ENCODE results near the gene TMEM91.
A peak's percentile ranks its signal among the peaks of the same experiment; 100 is the strongest.

Gene TMEM91

GRCh38 chr19:41391618-41392017 lies 15.3 kb downstream of the TMEM91 start:
- no peak overlapping the region for H3K4me3 ChIP-seq (ENCODE audit: low read depth, low read length, poor library complexity, severe bottlenecking)
- no peak overlapping the region for H3K9ac ChIP-seq (ENCODE audit: low read length)
- peaks cover 54% of the 10 kb centered on the region for H3K36me3 ChIP-seq (ENCODE audit: insufficient read depth, low read length)
- peaks cover 17% of the 10 kb centered on the region for H3K4me1 ChIP-seq (ENCODE audit: insufficient read depth, low read length, severe bottlenecking)
- H3K79me2 ChIP-seq (ENCODE audit: insufficient read depth, low read length) = peaks cover 17% of the 10 kb centered on the region
- H4K20me1 ChIP-seq (ENCODE audit: insufficient read depth, low read length) = no peaks in the 10 kb centered on the region
- TF ChIP-seq EZH2 (IDR thresholded peaks at IDR 0.05; ENCODE audit: borderline replicate concordance, low read length) (no peak), CTCF (IDR thresholded peaks at IDR 0.05; ENCODE audit: low read length) (no peak)
- H3F3A ChIP-seq (ENCODE audit: insufficient read depth, low read length) = no peaks in the 10 kb centered on the region
- H3K27ac ChIP-seq (ENCODE audit: low read depth, low read length, poor library complexity, severe bottlenecking) = no peak overlapping the region
- H3K9me3 ChIP-seq (ENCODE audit: low read length) = no peaks in the 10 kb centered on the region
- H3K9me2 ChIP-seq (ENCODE audit: low read depth, low read length) = no peaks in the 10 kb centered on the region
- H3K27me3 ChIP-seq (ENCODE audit: insufficient read depth, low read length) = no peaks in the 10 kb centered on the region
- no peak overlapping the region for H3K4me2 ChIP-seq (ENCODE audit: low read length)
- no peak overlapping the region for H2AFZ ChIP-seq (ENCODE audit: low read length)

- Histone ChIP-seq H3K79me2 (ENCODE audit: insufficient read depth, low read length) (peaks cover 18% of the 10 kb centered on the region), H3K36me3 (ENCODE audit: insufficient read depth, low read length) (peaks cover 44% of the 10 kb centered on the region), H3K27me3 (ENCODE audit: insufficient read depth, low read length) (no peaks in the 10 kb centered on the region), H3K9me3 (ENCODE audit: low read length) (no peaks in the 10 kb centered on the region), H3K9me2 (ENCODE audit: low read depth, low read length) (no peaks in the 10 kb centered on the region), H3K4me3 (ENCODE audit: low read depth, low read length, poor library complexity, severe bottlenecking) (no peak overlapping the region), H3F3A (ENCODE audit: insufficient read depth, low read length) (no peaks in the 10 kb centered on the region), H3K4me2 (ENCODE audit: low read length) (no peak overlapping the region), H3K9ac (ENCODE audit: low read length) (no peak overlapping the region), H2AFZ (ENCODE audit: low read length) (no peak overlapping the region), H3K27ac (ENCODE audit: low read depth, low read length, poor library complexity, severe bottlenecking) (no peak overlapping the region), H4K20me1 (ENCODE audit: insufficient read depth, low read length) (no peaks in the 10 kb centered on the region), H3K4me1 (ENCODE audit: insufficient read depth, low read length, severe bottlenecking) (peaks cover 17% of the 10 kb centered on the region)
- TF ChIP-seq CTCF (IDR thresholded peaks at IDR 0.05; ENCODE audit: low read length) (no peak), EZH2 (IDR thresholded peaks at IDR 0.05; ENCODE audit: borderline replicate concordance, low read length) (no peak)
Observed at GRCh38 chr19:41392775-41393174, 16.4 kb downstream of the TMEM91 start.

GRCh38 chr19:41395355-41395754 lies 19.0 kb downstream of the TMEM91 start:
- Histone ChIP-seq H3K9me3 (ENCODE audit: low read length) (no peaks in the 10 kb centered on the region), H3K9ac (ENCODE audit: low read length) (peak overlapping the region; percentile 94; the same call in 1 of the 2 replicates), H3K4me1 (ENCODE audit: insufficient read depth, low read length, severe bottlenecking) (peaks cover 31% of the 10 kb centered on the region), H3K4me3 (ENCODE audit: low read depth, low read length, poor library complexity, severe bottlenecking) (peak overlapping the region; percentile 94), H4K20me1 (ENCODE audit: insufficient read depth, low read length) (no peaks in the 10 kb centered on the region), H3K79me2 (ENCODE audit: insufficient read depth, low read length) (peaks cover 32% of the 10 kb centered on the region), H3K27me3 (ENCODE audit: insufficient read depth, low read length) (no peaks in the 10 kb centered on the region), H3K27ac (ENCODE audit: low read depth, low read length, poor library complexity, severe bottlenecking) (peak overlapping the region; percentile 10), H2AFZ (ENCODE audit: low read length) (no peak overlapping the region), H3K4me2 (ENCODE audit: low read length) (peak overlapping the region; percentile 93), H3K36me3 (ENCODE audit: insufficient read depth, low read length) (peaks cover 31% of the 10 kb centered on the region), H3K9me2 (ENCODE audit: low read depth, low read length) (no peaks in the 10 kb centered on the region), H3F3A (ENCODE audit: insufficient read depth, low read length) (no peaks in the 10 kb centered on the region)
- no peak for TF ChIP-seq EZH2 (IDR thresholded peaks at IDR 0.05; ENCODE audit: borderline replicate concordance, low read length)

Data from OCI-LY1 (cell line).